ENCODE results near the gene ZCCHC3.
"Not testable (repeated sequence)": the region's sequence is repeated elsewhere in the genome, so short reads cannot be mapped to it uniquely, and the experiment has no call there.

ZCCHC3 gene, protein sequence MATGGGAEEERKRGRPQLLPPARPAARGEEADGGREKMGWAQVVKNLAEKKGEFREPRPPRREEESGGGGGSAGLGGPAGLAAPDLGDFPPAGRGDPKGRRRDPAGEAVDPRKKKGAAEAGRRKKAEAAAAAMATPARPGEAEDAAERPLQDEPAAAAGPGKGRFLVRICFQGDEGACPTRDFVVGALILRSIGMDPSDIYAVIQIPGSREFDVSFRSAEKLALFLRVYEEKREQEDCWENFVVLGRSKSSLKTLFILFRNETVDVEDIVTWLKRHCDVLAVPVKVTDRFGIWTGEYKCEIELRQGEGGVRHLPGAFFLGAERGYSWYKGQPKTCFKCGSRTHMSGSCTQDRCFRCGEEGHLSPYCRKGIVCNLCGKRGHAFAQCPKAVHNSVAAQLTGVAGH

GRCh38 chr20:297098-297924 lies at the start of gene ZCCHC3:
ZCCHC3 (plus strand) TSS chr20:297570; CDS start chr20:297587, 17 bp downstream.
- peak; percentile 96 for DNase-seq (ENCODE audit: low read depth)

DNA sequence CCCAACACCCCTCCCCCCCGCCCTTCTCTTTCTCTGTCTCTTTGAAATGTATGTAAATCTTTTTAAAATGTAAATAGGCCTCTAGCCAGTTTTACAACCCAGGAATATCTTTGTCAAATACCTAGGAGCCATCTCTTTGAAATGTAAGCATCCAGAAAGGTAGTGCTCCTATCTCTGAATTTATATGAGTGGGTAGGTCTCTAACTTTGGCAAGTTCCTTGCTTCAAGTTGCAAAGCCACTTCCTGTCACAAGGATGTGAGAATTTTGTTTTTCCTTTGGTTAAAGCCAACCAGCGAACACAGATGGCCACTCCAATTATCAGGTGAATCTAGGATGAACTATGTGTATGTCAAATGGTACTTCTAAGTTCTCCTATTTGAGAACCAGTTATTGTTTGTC lies 46.0 kb upstream of the ZCCHC3 start:
- DNase-seq (ENCODE audit: low read depth) = no peak

- no peak for DNase-seq (ENCODE audit: low read depth)
Measured at GRCh38 chr20:252801-253200, 44.6 kb upstream of the ZCCHC3 start.

- DNase-seq (ENCODE audit: low read depth) = not testable (repeated sequence)
Measured at GRCh38 chr20:253447-253846, 43.9 kb upstream of the ZCCHC3 start.

DNA sequence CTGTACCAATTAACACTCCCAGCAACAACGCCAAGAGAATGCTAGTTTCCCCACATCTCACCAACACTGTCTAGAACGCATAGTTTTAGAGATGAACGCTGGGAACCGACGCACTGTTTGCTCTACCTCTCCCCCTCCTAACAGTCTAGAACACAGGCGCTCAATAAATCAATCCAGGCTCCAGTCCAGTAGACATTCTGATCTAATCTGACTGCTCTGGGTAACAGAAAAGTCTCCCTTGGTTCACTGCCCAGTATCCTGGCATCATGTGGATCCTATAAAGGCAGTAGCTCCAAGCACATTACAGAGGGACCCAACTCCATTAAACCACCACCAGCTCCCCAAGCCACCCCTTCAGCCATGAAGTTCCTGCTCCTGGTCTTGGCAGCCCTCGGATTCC lies 40.0 kb upstream of the ZCCHC3 start, which contains the start of gene DEFB132:
DEFB132 (plus strand) TSS at position 306 of the 400 bp plus-strand sequence; CDS start at position 361, 55 bp downstream.
- no peak for DNase-seq (ENCODE audit: low read depth)

- no peak for DNase-seq (ENCODE audit: low read depth)
Measured at GRCh38 chr20:258269-258858, 39.0 kb upstream of the ZCCHC3 start.

DNA sequence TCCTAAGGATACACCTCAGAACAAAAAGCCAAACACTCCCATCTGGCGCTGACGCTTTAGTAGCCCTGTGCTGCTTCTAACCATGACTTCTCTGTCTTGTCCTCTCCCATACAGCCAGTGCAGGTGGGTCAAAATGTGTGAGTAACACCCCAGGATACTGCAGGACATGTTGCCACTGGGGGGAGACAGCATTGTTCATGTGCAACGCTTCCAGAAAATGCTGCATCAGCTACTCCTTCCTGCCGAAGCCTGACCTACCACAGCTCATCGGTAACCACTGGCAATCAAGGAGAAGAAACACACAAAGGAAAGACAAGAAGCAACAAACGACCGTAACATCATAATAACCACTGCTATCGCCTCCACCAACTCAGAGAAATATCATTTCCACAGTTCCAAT lies 38.4 kb upstream of the ZCCHC3 start:
- no peak for DNase-seq (ENCODE audit: low read depth)

DNA sequence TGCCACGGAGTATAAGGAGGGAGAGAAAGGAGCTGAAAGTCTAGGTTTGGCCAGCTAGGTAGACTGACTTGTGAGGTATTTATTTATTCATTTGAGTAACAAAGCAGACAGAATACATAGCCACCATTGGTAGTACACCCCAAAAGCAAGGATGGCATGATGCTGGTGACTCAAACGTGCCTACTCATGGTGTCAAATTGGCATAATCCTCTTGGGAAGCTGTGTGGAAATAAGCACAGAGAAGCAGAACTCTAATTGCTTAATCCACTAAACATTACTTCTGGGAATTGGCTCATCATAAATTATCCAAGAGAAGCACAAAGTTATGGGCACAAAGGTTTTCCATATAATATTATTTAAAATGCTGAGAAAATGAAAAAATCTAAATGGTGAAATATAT lies 37.4 kb upstream of the ZCCHC3 start:
- no peak for DNase-seq (ENCODE audit: low read depth)

DNA sequence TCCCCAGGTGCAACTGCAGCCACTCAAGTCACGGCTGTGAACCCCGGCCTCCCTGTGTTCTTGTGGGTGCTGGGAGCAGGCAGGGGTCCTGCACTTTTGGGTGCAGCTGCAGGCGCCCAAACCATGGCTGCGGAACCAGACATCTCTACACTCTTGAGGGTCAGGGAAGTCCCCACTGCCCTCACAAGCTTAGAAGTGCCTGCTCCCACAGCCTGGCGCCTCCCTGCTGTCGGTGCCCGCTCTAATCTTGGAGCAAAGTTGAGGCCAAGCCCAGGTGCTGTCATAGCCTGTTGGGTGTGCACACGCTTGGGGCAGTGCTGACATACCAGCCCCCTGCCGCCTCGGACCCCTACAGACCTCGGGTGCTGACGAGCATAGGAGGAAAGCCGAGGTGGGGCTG lies 33.7 kb upstream of the ZCCHC3 start:
- DNase-seq (ENCODE audit: low read depth) = no peak

- DNase-seq (ENCODE audit: low read depth) = peak; percentile 61
Measured at GRCh38 chr20:266596-267562, 30.5 kb upstream of the ZCCHC3 start.

- no peak for DNase-seq (ENCODE audit: low read depth)
Measured at GRCh38 chr20:270517-270916, 26.9 kb upstream of the ZCCHC3 start.

DNA sequence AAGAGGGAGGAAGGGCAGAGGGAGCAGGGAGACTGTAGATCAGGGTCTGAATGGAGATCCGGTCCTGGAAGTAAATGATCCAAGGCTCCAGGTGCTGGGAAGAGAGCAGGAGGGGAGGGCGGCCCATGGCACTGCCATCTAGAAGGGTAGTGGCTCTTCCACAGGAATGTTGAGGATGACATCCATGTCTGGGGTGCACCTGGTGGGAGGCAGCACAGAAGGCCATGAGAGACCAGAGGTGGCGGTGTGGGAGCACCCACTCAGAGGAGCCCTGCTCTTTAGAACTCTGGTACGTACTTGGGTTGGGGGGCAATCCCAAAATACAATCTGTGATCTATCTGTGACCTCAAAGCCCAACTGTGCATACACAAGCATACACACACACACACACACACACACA lies 26.3 kb upstream of the ZCCHC3 start:
- no peak for DNase-seq (ENCODE audit: low read depth)

- DNase-seq (ENCODE audit: low read depth) = no peak
Measured at GRCh38 chr20:271528-271927, 25.8 kb upstream of the ZCCHC3 start.

DNA sequence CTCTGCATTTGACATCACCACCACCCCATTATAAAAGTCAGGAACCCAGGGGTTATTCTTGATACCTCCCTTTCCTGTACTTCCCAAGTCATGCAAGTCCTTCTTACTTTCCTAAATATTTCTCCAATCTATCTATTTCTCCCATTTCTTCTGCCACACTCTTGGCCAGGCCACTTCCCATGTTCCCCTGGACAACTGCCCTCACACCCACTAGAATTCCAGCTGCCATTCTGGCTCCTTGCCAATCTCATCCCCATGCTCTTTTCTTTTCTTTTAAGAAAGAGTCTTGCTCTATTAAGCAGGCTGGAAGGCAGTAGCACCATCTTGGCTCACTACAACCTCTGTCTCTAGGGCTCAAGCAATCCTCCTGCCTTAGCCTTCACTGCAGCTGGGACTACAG lies 24.7 kb upstream of the ZCCHC3 start:
- no peak for DNase-seq (ENCODE audit: low read depth)

DNA sequence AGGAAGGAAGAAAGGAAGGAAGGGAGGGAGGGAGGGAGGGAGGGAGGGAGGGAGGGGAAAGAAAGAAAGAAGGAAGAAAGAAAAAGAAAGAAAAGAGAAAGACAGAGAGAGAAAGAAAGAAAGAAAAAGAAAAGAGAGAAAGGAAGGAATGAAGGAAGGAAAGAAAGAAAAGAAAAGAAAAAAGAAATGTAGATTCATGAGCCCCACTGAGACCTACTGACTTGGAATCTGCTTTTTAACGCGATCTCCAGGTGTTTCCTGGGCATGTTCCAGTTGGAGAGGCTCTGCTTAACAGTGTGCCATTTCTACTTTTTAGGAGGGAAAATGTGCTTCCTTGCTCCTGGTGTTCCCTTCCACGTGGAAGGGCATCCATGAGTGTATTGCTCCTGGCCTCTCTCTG lies 23.5 kb upstream of the ZCCHC3 start:
- DNase-seq (ENCODE audit: low read depth) = no peak

DNA sequence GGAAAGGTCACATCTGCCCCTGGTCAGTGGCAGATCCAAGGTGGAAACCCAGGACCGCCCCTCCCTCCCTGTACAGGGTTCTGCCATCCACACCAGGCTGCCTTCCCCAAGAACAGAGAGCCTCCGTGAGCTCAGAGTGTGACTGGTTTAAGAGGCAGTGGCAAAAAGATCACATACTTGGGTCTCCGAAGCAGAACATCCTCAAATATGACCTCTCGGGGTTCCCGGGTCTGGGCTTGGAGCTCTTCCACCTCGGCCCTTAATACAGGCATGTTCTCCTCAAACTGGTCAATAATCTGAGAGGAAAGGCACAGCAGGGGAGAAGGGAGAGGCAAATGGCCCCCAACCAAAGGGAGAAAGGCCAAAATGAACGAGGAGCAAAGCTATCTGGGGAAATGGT lies 21.6 kb upstream of the ZCCHC3 start:
- no peak for DNase-seq (ENCODE audit: low read depth)

DNA sequence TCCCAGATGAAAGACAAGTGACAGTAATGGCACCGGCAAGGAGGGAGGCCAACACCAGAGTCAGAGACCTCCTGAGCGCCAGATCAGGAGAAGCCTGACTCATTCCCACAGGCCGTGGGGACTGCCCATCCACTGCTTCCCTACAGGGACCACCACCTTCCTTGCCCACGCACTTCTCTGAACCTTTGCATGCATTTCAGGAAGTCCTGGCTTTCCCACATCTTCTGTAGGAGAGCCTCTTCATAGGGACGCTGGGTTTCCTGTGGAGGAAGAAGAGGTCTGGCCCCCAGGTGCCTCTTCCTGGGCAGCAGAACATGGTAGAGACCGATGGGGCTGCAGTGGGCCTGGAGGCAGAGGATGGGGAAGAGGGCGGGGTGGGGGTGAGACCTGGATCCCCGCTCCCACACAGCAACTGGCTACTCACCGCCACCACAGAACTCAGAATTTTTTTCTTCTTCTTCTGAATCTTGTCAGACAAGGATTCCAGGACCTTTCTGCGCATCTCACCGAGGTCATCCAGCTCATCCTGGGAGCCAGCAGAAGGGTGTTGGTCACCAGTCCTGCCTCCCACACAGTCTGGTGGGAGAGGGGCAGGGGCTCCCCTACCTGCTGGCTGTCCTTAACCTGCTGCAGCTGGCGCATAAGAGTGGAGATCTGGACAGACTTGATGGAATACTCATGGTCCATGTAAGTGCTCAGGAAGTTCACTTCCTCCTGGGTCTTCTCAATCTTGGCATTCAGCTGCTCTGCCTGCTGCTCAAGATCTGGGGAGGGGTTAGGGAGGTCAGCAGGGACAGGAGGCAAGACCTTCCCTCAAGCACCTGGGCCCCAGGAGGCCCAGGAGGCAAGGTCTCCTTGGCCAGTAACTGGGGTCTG lies 20.5 kb upstream of the ZCCHC3 start:
- DNase-seq (ENCODE audit: low read depth) = no peak

- DNase-seq (ENCODE audit: low read depth) = no peak
Measured at GRCh38 chr20:277496-277781, 19.9 kb upstream of the ZCCHC3 start.

DNA sequence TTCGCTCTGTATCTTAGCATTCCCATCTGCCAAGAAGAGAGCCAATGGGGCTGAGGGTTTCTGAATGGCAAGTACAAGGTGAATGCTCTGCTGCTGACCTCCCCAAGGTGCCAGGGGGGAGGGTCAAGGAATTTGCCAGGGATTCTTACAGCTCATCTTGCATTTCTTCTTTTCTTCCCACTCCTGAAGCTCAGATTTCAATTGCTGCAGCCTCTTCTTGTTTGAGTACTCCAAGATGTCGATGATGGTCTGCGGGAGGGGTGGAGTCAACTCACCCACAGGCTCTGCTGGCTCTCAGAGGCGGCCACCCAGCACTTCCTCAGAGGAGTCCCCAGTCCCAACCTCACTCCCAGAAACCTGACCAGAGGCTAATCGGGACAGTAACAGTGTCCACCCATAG lies 19.2 kb upstream of the ZCCHC3 start:
- DNase-seq (ENCODE audit: low read depth) = no peak

GRCh38 chr20:278607-279571 lies 18.5 kb upstream of the ZCCHC3 start:
- DNase-seq (ENCODE audit: low read depth) = peak; percentile 67

Measured in fibroblast of gingiva (primary cell).